ENCODE data around the gene EFHD1.
"Not testable (repeated sequence)": the region's sequence is repeated elsewhere in the genome, so short reads cannot be mapped to it uniquely, and the experiment has no call there.

EFHD1 gene

DNA sequence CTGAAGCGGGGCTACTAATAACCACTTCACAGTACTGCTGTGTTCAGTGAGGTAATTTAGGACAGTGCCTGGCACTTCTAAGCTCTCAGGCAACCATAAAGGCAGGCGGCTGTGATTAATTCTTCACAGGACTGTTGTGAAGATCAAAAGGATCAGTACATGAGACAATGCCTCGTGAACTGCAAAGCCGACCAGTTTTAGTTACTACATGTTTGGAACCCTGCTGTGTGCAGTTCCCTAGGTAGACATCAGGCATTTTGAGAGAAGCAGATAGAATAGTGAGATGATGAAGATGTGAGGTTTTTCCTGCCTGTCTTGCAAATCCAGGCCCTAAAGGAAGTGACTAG lies 19.1 kb downstream of the EFHD1 start:
- peak in 2 of 14 donors; percentile 19 to 22 for DNase-seq

GRCh38 chr2:232653441-232653840 lies 20.0 kb downstream of the EFHD1 start:
- peak in 2 of 14 donors; percentile 25 to 31 for DNase-seq

DNA sequence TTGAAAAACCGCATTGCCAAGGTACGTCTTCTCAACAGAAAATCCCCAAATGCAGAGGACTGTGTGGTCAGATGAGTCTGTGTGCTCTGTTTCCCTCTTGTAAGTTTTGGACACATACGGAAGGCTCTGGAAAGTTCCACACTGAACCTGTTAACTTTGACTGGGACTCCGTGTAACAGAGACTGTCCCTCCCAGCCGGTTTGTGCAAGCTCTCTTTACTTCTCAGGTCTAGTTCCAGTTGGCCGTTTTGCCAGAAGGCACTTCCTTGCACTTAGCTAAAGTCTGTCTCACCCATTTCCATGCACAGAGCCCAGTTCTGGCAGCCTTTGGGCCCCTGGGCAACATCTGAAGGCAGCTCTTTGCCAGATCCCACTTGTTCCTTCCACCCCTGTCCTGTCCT lies 22.0 kb downstream of the EFHD1 start:
- peak in 3 of 14 donors; percentile 13 to 43 (median 36) for DNase-seq

- DNase-seq, result no peak
Observed at GRCh38 chr2:232658217-232658785, 24.9 kb downstream of the EFHD1 start.

GRCh38 chr2:232659359-232659758 lies 26.0 kb downstream of the EFHD1 start:
- no peak for DNase-seq

DNA sequence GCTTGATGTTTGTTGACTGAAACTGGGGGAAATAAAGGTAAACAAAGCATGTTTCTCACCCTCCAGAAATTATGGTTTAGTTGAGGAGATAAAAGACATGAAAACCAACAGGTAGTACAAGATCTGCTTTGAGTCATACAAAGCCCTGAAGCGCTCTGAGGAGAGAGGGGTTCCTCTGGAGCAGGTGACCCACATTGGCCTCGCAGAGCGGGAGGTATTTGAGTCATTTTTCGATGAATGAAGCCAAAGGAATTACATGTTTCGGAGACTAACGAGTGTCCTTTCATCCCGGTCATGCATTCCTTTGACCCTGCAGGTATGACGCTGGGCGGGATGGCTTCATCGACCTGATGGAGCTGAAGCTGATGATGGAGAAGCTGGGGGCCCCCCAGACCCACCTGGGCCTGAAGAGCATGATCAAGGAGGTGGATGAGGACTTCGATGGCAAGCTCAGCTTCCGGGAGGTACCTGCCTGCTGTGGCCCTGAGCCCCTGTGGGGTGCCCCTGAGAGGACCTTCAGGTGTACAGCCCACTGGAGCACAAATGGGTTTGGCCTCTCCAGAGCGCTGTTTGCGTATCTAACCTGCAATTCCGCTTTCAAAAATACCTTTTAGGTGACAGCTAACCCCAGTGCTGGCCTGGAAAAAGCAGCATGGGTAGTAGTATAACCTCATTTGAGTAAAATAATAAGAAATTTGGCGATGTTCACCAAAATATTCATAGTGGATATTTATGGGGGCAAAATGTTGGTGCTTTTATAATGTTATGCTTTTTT lies 29.3 kb downstream of the EFHD1 start:
- DNase-seq, result no peak

GRCh38 chr2:232666051-232666805 lies 32.8 kb downstream of the EFHD1 start:
- peak in 1 of 14 donors; percentile 77 for DNase-seq

- peak in 11 of 14 donors; percentile 23 to 77 (median 44) for DNase-seq
Observed at GRCh38 chr2:232667989-232668583, 34.7 kb downstream of the EFHD1 start.

DNA sequence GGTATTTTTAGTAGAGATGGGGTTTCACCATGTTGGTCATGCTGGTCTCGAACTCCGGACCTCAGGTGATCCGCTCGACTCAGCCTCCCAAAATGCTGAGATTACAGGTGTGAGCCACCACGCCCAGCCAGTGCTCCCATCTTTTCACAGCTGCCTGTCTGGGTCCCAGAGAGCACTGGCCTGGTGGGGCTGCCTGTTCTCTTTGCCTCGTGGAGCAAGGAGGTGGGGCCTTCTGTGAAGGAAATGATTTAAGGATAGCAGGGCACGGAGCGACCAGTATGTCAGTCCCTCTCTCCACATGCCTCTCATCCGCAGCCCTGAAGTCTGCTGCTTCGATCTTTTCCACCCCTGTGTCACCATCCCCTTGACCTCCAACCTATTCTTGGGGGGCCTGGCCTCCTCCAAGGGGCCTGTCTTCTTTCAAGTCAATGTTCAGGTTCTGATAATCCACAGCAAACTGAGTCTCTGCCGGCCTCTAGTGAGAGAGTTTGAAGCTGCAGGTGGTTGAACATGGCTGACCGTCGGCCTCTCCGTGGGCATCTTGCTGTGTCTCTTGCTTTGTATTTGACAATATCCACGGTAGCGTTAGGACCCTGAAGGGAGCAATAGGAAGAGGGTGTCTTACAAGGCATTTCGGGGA lies 35.5 kb downstream of the EFHD1 start:
- peak in 7 of 14 donors; percentile 14 to 51 (median 24) for DNase-seq

- DNase-seq, result peak in 1 of 14 donors; percentile 26
Observed at GRCh38 chr2:232672588-232672987, 39.2 kb downstream of the EFHD1 start.

DNA sequence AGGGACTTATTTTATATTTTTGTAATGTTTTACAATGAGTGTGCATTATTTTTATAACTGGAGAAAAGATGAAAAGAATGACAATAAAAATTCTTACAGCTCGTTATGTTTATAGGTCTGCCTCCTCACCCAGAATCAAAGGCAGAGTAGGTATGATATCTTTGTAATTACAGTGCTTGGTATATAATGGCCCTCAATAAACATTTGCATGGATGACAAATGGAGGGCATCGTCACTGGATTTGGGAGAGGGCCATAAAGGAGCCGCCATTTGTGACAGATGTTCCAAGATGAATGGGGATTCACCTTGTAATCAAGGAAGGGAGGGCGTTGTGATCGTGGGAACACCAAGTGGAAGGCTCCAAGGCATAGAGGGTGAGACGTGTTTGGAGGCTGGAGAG lies 41.1 kb downstream of the EFHD1 start:
- DNase-seq, result no peak

DNA sequence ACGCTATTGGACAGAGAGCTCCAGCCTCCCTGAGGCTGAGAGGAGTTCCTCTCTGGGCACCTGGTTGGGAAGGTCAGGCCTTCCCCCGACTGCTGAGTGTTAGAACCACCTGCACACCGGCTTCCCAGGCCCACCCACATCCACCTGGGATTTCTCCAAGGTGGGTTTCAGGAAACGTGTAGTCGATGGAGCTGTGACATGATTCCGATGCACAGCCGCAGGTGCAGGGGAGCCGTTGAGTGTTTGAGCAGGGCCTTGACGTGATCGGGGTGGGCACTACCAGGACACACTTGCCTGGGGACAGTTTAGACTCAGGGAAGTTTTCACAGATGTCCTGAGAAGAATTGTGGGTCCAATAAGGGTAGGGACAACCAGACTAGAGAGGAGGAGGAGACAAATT lies 42.0 kb downstream of the EFHD1 start:
- no peak for DNase-seq

DNA sequence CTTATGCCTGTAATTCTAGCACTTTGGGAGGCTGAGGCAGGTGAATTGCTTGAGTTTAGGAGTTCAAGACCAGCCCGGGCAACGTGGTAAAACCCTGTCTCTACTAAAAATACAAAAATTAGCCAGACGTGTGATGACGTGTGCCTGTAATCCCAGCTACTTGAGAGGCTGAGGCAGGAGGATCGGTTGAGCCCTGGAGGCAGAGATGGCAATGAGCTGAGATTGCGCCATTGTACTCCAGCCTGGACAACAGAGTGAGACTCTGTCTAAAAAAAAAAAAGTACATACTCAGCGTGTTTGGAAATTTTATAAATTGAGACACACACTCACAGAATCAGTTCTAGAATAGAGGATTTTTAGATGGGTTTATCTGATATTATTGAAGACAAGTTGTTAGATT lies 46.6 kb downstream of the EFHD1 start:
- no peak for DNase-seq

- DNase-seq, result no peak
Observed at GRCh38 chr2:232681527-232681926, 48.1 kb downstream of the EFHD1 start.

- DNase-seq, result no peak
Observed at GRCh38 chr2:232683368-232683767, 50.0 kb downstream of the EFHD1 start.

DNA sequence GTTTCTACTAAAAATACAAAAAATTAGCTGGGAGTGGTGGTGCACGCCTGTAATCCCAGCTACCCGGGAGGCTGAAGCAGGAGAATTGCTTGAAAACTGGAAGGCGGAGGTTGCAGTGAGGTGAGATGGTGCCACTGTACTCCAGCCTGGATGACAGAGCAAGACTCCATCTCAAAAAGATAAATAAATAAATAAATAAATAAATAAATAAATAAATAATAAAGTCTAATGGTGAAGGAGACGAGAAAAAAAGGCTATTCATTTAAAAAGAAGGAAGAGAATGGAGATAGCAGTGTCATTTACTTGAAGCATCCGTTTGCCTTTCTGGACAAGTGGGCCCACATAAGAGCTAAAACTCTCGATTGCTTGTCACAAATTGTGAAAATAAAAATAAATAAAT lies 52.0 kb downstream of the EFHD1 start:
- DNase-seq, result not testable (repeated sequence)

DNA sequence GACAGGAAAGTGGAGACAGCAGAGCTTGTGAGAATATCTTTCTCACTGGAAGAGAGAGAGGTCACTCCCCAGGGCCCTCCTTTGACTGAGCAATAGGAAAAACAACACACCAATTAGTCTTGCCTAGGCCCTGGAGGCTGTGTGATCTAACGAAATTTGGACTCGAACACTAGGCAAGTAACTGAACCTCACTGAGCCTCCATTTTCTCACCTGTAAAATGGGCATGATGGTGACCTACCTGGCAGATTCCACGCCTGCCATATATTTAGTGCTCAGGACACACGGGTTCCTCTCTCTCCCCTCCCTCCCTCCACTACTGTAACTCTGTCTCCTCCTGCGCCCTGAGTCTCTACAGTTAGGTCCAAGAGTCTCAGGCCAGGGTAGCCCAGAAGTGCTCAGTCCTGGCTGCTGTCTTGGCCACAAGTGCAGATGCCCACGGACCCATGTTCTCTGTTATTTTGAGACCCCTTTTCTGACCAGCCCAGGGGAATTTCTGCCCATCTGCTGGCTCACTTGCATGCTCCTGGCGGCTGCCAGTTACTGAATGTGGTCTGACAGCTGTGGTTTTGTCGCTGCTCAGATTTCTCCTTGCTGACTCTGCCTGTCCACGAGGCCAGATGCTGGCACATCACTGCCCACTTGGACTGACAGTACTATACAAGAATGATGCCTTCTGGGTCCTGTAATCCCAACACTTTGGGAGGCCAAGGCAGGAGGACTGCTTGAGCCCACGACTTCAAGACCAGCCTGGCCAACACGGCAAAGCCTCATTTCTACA lies 54.2 kb downstream of the EFHD1 start:
- no peak for DNase-seq

- DNase-seq, result no peak
Observed at GRCh38 chr2:232688201-232688600, 54.8 kb downstream of the EFHD1 start.

- peak in 9 of 14 donors; percentile 14 to 65 (median 47) for DNase-seq
Observed at GRCh38 chr2:232689152-232689910, 55.9 kb downstream of the EFHD1 start.

- DNase-seq, result not testable (repeated sequence)
Observed at GRCh38 chr2:232691117-232691516, 57.7 kb downstream of the EFHD1 start.

DNA sequence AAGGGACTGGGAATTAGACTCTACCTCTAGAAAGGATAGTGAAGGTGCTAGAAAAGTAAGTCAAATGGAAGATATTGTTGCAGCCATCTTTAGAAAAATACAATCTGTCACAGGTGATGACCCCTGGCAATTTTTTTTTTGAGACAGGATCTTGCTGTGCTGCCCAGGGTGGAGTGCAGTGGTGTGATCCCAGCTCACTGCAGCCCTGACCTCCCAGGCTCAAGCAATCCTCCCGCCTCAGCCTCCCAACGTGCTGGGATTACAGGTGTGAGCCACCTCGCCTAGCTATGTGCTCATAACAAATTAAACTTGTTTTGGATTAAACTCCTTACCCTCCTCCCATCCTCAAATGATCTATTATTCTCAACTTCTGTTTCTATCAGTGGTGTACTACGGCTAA lies 59.9 kb downstream of the EFHD1 start:
- no peak for DNase-seq

Data from C1 segment of cervical spinal cord (tissue), 14 donors.